Lung (tissue), 12 donors: ENCODE results near the gene POLR3A. TPM values are rescaled to one million over a fixed set of nuclear protein-coding genes. Genes with fewer than 3 reads are reported as not detected.

Experiments
- ATAC-seq: fragments of 200-7000 bp; cut with Tn5 transposase; one replicate; pipeline ENCODE4 v1.9.1; 2020; ENCODE audit warnings: moderate number of reproducible peaks; ENCODE audit not compliant: insufficient read depth, low FRiP score
- DNase-seq, 3 donors: peaks; one replicate each; pipeline ENCODE4 v3.0.0-alpha.2; 2013 to 2017
- H3K27ac ChIP-seq, 2 donors: one replicate each; pipeline ENCODE4 v1.5.1; 2013; ENCODE audit warnings: mild to moderate bottlenecking in 2 of 2, moderate library complexity in 2 of 2, control low read depth in 1 of 2, inconsistent platforms in 1 of 2, low read depth in 1 of 2, low read length in 1 of 2
- H3K27me3 ChIP-seq, 3 donors: one replicate each; pipeline ENCODE4 v1.5.1; 2013; ENCODE audit warnings: low read length in 2 of 3; ENCODE audit not compliant: control insufficient read depth in 3 of 3, insufficient read depth in 3 of 3
- H3K36me3 ChIP-seq, 4 donors: one replicate each; pipeline ENCODE4 v1.5.1; 2013; ENCODE audit warnings: low read length in 4 of 4, mild to moderate bottlenecking in 1 of 4, moderate library complexity in 1 of 4; ENCODE audit not compliant: control insufficient read depth in 4 of 4, insufficient read depth in 4 of 4
- H3K4me1 ChIP-seq, 5 donors: one replicate each; pipeline ENCODE4 v1.5.1; 2013; ENCODE audit warnings: low read length in 5 of 5, mild to moderate bottlenecking in 2 of 5, moderate library complexity in 1 of 5; ENCODE audit not compliant: control insufficient read depth in 5 of 5, insufficient read depth in 5 of 5
- H3K4me3 ChIP-seq: one replicate; pipeline ENCODE4 v1.5.1; 2013; ENCODE audit warnings: mild to moderate bottlenecking, control low read depth, moderate library complexity
- H3K9ac ChIP-seq, 2 donors: one replicate each; pipeline ENCODE4 v1.5.1; 2013; ENCODE audit warnings: low read length in 2 of 2, control low read depth in 1 of 2; ENCODE audit not compliant: insufficient read depth in 1 of 2
- H3K9me3 ChIP-seq, 4 donors: one replicate each; pipeline ENCODE4 v1.5.1; 2013; ENCODE audit warnings: low read length in 3 of 4, mild to moderate bottlenecking in 1 of 4, moderate library complexity in 1 of 4; ENCODE audit not compliant: control insufficient read depth in 4 of 4, insufficient read depth in 3 of 4
- WGBS, 2 donors: extraction: QIAGEN DNeasy Blood & Tissue Kit; methylation state at CpG; one replicate each; pipeline ENCODE4 v1.1.7; 2013; 5-methylcytosine and 5-hydroxymethylcytosine counted together
- polyA plus RNA-seq, 2 donors: library from polyadenylated mRNA; stranded (reverse); fragments of 200-250 nt; gene quantifications; one replicate each; pipeline ENCODE4 v1.2.1, GENCODE V29; 2013
- total RNA-seq, 2 donors: library from RNA; depleted of rRNA in 1 of 2; stranded (reverse); fragments of >200 nt in 1 of 2; gene quantifications; one replicate each; pipeline ENCODE4 v1.2.1, GENCODE V29; 2014 to 2021
- TF ChIP-seq, protein P1 (sequence below): IDR thresholded peaks from 2 replicates; pipeline ENCODE4 v1.5.1; 2012; ENCODE audit warnings: mild to moderate bottlenecking; ENCODE audit errors: control extremely low read depth, extremely low read depth
- donor health status: control.
- donor health status: control.
- donor health status: Bipolar disorder and iron deficiency.
- donor health status: healthy.
- donor health status: DM: yes; HTN: yes; CAD: no.

POLR3A gene
- total and polyA plus RNA-seq, 4 donors: 3.9 to 15.0 (median 8.7) TPM

DNA sequence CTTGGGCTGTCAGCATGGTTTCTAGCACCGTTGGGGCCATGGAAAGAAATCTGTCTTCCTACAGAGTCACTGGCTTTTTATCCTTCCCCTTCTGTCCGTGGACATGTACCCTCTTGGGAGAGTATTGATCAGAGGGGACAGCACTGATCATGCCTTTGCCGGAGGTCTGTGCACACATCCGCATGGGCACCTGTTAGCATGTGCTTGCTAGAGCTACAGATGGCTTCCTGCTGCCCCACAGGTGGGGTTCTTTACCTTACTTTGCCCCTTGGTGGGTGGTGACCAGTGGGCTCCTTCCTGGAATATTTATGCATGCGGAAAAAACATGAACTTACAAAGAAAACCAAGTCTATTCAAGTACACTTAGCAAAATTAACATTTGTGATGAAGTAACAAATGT lies 29.2 kb upstream of the POLR3A start:
- ATAC-seq (no peak), DNase-seq (no peak)
- no peak overlapping the region for H3K9ac ChIP-seq
- H3K27ac ChIP-seq: no peak overlapping the region
- H3K4me3 ChIP-seq: no peak overlapping the region
- TF ChIP-seq, protein P1, sequence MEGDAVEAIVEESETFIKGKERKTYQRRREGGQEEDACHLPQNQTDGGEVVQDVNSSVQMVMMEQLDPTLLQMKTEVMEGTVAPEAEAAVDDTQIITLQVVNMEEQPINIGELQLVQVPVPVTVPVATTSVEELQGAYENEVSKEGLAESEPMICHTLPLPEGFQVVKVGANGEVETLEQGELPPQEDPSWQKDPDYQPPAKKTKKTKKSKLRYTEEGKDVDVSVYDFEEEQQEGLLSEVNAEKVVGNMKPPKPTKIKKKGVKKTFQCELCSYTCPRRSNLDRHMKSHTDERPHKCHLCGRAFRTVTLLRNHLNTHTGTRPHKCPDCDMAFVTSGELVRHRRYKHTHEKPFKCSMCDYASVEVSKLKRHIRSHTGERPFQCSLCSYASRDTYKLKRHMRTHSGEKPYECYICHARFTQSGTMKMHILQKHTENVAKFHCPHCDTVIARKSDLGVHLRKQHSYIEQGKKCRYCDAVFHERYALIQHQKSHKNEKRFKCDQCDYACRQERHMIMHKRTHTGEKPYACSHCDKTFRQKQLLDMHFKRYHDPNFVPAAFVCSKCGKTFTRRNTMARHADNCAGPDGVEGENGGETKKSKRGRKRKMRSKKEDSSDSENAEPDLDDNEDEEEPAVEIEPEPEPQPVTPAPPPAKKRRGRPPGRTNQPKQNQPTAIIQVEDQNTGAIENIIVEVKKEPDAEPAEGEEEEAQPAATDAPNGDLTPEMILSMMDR: no peak
- H3K9me3 ChIP-seq: peaks cover 0 to 2% (median 0%) of the 10 kb centered on the region in 4 donors
- H3K36me3 ChIP-seq: peaks cover 0 to 2% (median 0%) of the 10 kb centered on the region in 4 donors
- H3K27me3 ChIP-seq: no peaks in the 10 kb centered on the region
- WGBS, 2 donors: 74 to 77% methylated on average over 5 of the region's 5 CpGs
- H3K4me1 ChIP-seq: peaks cover 0 to 4% (median 3%) of the 10 kb centered on the region in 5 donors

DNA sequence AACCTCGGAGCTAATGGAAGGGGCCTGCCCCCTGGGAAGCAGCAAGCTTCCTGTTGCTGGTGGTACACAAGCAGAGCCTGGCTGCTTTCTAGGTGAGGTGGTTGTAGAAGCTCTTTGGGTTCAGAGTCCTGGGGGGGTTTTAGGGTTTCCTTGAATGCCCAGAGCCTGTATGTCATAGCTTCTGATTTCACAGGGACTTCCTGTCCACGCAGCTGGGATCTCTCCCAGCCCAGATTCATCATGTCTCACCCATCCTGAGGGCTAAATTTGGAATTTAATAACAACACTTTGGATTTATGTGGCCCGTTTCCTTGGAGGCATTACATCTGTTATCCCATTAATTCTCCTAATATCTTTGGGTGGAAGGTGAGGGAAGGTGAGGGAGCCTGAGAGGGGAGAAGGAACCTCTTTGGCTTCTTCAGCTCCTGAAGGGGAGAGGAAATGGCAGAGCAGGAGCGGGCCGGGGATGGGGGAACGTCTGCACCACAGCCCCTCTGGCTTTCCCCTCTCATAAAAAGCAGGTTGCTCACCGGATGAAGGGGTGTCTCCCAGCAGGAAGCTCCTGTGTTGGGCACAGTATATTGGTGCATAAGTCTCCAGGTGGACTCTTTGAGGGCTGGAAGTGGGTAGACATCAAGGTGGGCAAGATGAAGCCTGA lies 24.0 kb upstream of the POLR3A start:
- Histone ChIP-seq H3K36me3 (peaks cover 0 to 2% (median 0%) of the 10 kb centered on the region in 4 donors), H3K4me1 (peaks cover 0 to 13% (median 5%) of the 10 kb centered on the region in 5 donors), H3K9me3 (peaks cover 0 to 2% (median 0%) of the 10 kb centered on the region in 4 donors), H3K27ac (no peak overlapping the region), H3K27me3 (no peaks in the 10 kb centered on the region), H3K4me3 (no peak overlapping the region), H3K9ac (no peak overlapping the region)
- TF ChIP-seq, protein P1: no peak
- 64 to 65% methylated on average over 7 of the region's 7 CpGs for whole genome bisulfite sequencing, 2 donors
- no peak for ATAC-seq
- peak; percentile 81 to 92 (median 86) for DNase-seq

DNA sequence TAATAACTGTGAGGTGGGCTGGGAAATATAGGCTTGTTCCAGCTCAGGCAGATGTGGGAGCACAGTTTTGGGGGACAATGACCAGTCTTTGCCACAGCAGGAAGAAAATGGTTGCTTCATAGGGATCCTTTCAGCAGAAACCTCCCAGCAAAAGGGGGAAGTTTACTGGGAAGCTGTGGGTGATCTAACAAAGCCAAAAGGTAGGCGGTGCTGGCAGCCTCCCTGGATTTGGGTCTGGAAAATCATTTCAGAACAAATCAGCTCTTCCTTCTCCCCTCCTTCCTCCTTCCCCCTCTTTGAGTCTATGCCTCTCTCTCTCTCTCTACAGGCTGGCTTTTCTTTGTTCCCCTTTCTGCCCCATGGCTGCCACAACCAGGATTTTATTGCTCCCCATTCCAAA lies 20.5 kb upstream of the POLR3A start:
- DNase-seq (no peak), ATAC-seq (no peak)
- Histone ChIP-seq H3K36me3 (peaks cover 0 to under 1% (median 0%) of the 10 kb centered on the region in 4 donors), H3K4me1 (peaks cover 0 to 19% (median 8%) of the 10 kb centered on the region in 5 donors), H3K9me3 (peaks cover 0 to 2% (median 0%) of the 10 kb centered on the region in 4 donors), H3K27me3 (no peaks in the 10 kb centered on the region), H3K9ac (no peak overlapping the region), H3K4me3 (no peak overlapping the region), H3K27ac (no peak overlapping the region)
- WGBS, 2 donors: 36 to 85% methylated on average over 1 of the region's 1 CpG
- TF ChIP-seq, protein P1: no peak
